ENCODE data around the gene OSBPL7. TPM values are rescaled to one million over a fixed set of nuclear protein-coding genes. Genes with fewer than 3 reads are reported as not detected.

OSBPL7 gene
- total and polyA plus RNA-seq, 3 donors from 2014 or later = 2.1 to 7.3 (median 2.5) TPM

- Histone ChIP-seq H3K27ac (no peak overlapping the region), H3K27me3 (no peaks in the 10 kb centered on the region), H3K9me3 (no peaks in the 10 kb centered on the region), H3K4me3 (no peak overlapping the region), H3K36me3 (ENCODE audit: low read depth, missing control alignments) (no peaks in the 10 kb centered on the region), H3K4me1 (peaks cover 13% of the 10 kb centered on the region)
- intact Hi-C loops (cut with DNase I; ENCODE audit: low total_unique reads) = no loop called here
- no peak for DNase-seq
- 26 to 32% methylated on average over 32 of the region's 32 CpGs for WGBS, 2 donors
- no peak for TF ChIP-seq CTCF (IDR thresholded peaks at IDR 0.05)
- no peak for TF ChIP-seq POLR2A (IDR thresholded peaks at IDR 0.05)
Measured at GRCh38 chr17:47852113-47852949, 30.7 kb upstream of the OSBPL7 start.

- Histone ChIP-seq H3K4me1 (peaks cover 13% of the 10 kb centered on the region), H3K4me3 (no peak overlapping the region), H3K27me3 (no peaks in the 10 kb centered on the region), H3K27ac (no peak overlapping the region), H3K36me3 (ENCODE audit: low read depth, missing control alignments) (no peaks in the 10 kb centered on the region), H3K9me3 (no peaks in the 10 kb centered on the region)
- WGBS, 2 donors = 36 to 43% methylated on average over 11 of the region's 11 CpGs
- DNase-seq = no peak
- intact Hi-C loops (cut with DNase I; ENCODE audit: low total_unique reads) = no loop called here
- TF ChIP-seq POLR2A (IDR thresholded peaks at IDR 0.05) (no peak), CTCF (IDR thresholded peaks at IDR 0.05) (no peak)
Measured at GRCh38 chr17:47851764-47852112, 30.1 kb upstream of the OSBPL7 start.

- H3K36me3 ChIP-seq (ENCODE audit: low read depth, missing control alignments) = no peaks in the 10 kb centered on the region
- no peak within 1 kb of the TSS for H3K27ac ChIP-seq
- peak within 1 kb of the TSS; percentile 6 to 46 for H3K4me3 ChIP-seq
- intact Hi-C loops (cut with DNase I; ENCODE audit: low total_unique reads) = no loop called here
- peak; percentile 66 for DNase-seq
- no peaks in the 10 kb centered on the region for H3K27me3 ChIP-seq
- no peaks in the 10 kb centered on the region for H3K9me3 ChIP-seq
- 8 to 13% methylated on average over 25 to 71 of the region's 71 CpGs for WGBS, 2 donors
- TF ChIP-seq CTCF (IDR thresholded peaks at IDR 0.05) = no peak
- no peak for TF ChIP-seq POLR2A (IDR thresholded peaks at IDR 0.05)
- peaks cover 13% of the 10 kb centered on the region for H3K4me1 ChIP-seq
Measured at GRCh38 chr17:47850692-47851573, 29.3 kb upstream of the OSBPL7 start, which contains the start of gene SP6. SP6 (minus strand) TSS chr17:47851163; CDS start chr17:47848429, 2,734 bp downstream.

- Histone ChIP-seq H3K36me3 (ENCODE audit: low read depth, missing control alignments) (no peaks in the 10 kb centered on the region), H3K27ac (no peak overlapping the region), H3K27me3 (no peaks in the 10 kb centered on the region), H3K9me3 (no peaks in the 10 kb centered on the region), H3K4me3 (peak overlapping the region in 1 of 2 donors; percentile 46), H3K4me1 (peaks cover 13% of the 10 kb centered on the region)
- no peak for TF ChIP-seq CTCF (IDR thresholded peaks at IDR 0.05)
- no peak for TF ChIP-seq POLR2A (IDR thresholded peaks at IDR 0.05)
- DNase-seq = no peak
- intact Hi-C loops (cut with DNase I; ENCODE audit: low total_unique reads) = no loop called here
- 25 to 48% methylated on average over 4 to 9 of the region's 9 CpGs for WGBS, 2 donors
Measured at GRCh38 chr17:47850373-47850691, 28.7 kb upstream of the OSBPL7 start.
